AG04450 (cell line): Measurements from ENCODE around the gene GLA. TPM values are rescaled to one million over a fixed set of nuclear protein-coding genes. Genes with fewer than 3 reads are reported as not detected.

Experiments
- CTCF ChIA-PET: fragments of 300-600, 350-600 bp; formaldehyde crosslinking; extraction: SDS; loops from one replicate; lab custom pipeline; 2022; ENCODE audit warnings: antibody characterized with exemption, inconsistent platforms; lab: Charles Lee
- POLR2A ChIA-PET: fragments of 350-600 bp; formaldehyde crosslinking; extraction: SDS; loops from one replicate; lab custom pipeline; 2021; ENCODE audit warnings: antibody characterized with exemption, inconsistent platforms; lab: Yijun Ruan, JAX
- DNase-seq: peaks from one replicate; pipeline ENCODE4 v3.0.0-alpha.2; 2011; ENCODE audit warnings: low read depth, low spot score
- H3K27ac ChIP-seq: one replicate; pipeline ENCODE4 v1.5.1; 2012; ENCODE audit warnings: low read depth, low read length, control low read depth
- H3K27me3 ChIP-seq: one replicate; pipeline ENCODE4 v1.6.0; 2012; ENCODE audit warnings: low read length; ENCODE audit not compliant: control insufficient read depth, insufficient read depth
- H3K4me3 ChIP-seq: 2 replicates; pipeline ENCODE4 v1.5.1; 2011; ENCODE audit warnings: mild to moderate bottlenecking, low read depth, low read length, control low read depth
- H3K9me3 ChIP-seq: 2 replicates; pipeline ENCODE4 v1.5.1; 2012; ENCODE audit warnings: low read length; ENCODE audit not compliant: control insufficient read depth, insufficient read depth
- polyA plus RNA-seq: library from polyadenylated mRNA; depleted of rRNA; stranded (reverse); fragments of >200 nt; gene quantifications from 2 replicates; pipeline ENCODE4 v1.2.3, GENCODE V29; 2011
- TF ChIP-seq, protein P1 (sequence below): IDR thresholded peaks from 2 replicates; pipeline ENCODE4 v1.5.1; 2011; ENCODE audit warnings: low read depth, low read length, control low read depth, inconsistent platforms

Gene GLA
- polyA plus RNA-seq, 1 experiment = 33.8 TPM

DNA sequence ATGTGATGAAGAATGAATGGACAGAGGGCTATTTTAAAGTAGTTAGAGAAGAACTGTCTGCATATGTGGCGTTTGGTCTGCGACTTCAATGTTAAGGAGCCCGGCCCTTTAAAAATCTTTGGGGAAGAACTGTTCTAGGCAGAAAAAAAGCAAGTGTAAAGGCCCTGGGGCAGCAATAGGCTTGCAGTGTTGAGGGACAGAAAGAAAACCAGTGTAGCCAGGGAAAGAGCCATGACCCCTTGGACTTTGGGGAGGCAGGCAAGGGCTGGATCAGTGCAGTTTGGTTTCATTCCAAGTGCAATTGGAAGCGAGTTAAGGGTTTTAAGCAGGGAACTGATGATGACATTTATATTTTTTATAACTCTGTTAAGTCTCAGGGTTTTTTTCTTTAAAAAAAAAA is 7.9 kb downstream of the GLA start:
- CTCF ChIA-PET = interaction anchor here (1.2 kb wide), 1 partner anchor 9 kb away, joined by 4 read pairs; the partner anchor contains the start of gene RPL36A

DNA sequence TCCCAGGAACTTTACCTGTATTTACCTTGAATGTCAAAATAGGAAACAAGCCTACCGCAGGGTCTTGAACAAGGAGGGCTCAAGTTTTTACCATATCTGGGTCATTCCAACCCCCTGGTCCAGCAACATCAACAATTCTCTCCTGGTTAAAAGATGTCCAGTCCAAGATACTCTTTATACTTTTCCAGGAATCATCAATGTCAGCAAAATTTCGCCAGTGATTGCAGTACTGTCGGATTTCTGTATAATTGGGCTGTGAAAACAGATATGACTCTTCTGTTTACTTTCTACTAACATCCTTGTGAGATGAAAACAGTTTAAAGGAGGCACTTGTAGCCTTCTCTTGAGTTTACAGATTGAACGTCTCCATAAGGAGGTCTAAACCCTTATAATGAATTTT is 9.0 kb downstream of the GLA start:
- TF ChIP-seq, protein P1, sequence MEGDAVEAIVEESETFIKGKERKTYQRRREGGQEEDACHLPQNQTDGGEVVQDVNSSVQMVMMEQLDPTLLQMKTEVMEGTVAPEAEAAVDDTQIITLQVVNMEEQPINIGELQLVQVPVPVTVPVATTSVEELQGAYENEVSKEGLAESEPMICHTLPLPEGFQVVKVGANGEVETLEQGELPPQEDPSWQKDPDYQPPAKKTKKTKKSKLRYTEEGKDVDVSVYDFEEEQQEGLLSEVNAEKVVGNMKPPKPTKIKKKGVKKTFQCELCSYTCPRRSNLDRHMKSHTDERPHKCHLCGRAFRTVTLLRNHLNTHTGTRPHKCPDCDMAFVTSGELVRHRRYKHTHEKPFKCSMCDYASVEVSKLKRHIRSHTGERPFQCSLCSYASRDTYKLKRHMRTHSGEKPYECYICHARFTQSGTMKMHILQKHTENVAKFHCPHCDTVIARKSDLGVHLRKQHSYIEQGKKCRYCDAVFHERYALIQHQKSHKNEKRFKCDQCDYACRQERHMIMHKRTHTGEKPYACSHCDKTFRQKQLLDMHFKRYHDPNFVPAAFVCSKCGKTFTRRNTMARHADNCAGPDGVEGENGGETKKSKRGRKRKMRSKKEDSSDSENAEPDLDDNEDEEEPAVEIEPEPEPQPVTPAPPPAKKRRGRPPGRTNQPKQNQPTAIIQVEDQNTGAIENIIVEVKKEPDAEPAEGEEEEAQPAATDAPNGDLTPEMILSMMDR = no peak
- H3K27ac ChIP-seq = no peak overlapping the region
- H3K27me3 ChIP-seq = no peaks in the 10 kb centered on the region
- H3K9me3 ChIP-seq = no peaks in the 10 kb centered on the region
- no peak overlapping the region for H3K4me3 ChIP-seq
- ChIA-PET POLR2A (no interaction called here), CTCF (no interaction called here)
- DNase-seq = no peak

More for the DNA sequence above, 7.9 kb downstream of the GLA start:
- TF ChIP-seq, protein P1 = no peak
- no peaks in the 10 kb centered on the region for H3K9me3 ChIP-seq
- no peak overlapping the region for H3K4me3 ChIP-seq
- no peaks in the 10 kb centered on the region for H3K27me3 ChIP-seq
- POLR2A ChIA-PET = no interaction called here
- no peak for DNase-seq
- no peak overlapping the region for H3K27ac ChIP-seq

DNA sequence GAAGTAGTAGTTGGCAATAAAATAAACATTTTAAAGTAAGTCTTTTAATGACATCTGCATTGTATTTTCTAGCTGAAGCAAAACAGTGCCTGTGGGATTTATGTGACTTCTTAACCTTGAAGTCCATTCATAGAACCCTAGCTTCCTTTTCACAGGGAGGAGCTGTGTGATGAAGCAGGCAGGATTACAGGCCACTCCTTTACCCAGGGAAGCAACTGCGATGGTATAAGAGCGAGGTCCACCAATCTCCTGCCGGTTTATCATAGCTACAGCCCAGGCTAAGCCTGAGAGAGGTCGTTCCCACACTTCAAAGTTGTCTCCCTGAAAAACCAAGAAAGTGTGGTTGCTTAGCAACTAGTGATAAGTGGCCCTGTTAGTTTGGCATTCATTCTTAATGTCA is 9.9 kb downstream of the GLA start:
- no peaks in the 10 kb centered on the region for H3K9me3 ChIP-seq
- no peak overlapping the region for H3K27ac ChIP-seq
- no peaks in the 10 kb centered on the region for H3K27me3 ChIP-seq
- TF ChIP-seq, protein P1 = no peak
- no peak for DNase-seq
- ChIA-PET POLR2A (no interaction called here), CTCF (no interaction called here)
- H3K4me3 ChIP-seq = no peak overlapping the region

DNA sequence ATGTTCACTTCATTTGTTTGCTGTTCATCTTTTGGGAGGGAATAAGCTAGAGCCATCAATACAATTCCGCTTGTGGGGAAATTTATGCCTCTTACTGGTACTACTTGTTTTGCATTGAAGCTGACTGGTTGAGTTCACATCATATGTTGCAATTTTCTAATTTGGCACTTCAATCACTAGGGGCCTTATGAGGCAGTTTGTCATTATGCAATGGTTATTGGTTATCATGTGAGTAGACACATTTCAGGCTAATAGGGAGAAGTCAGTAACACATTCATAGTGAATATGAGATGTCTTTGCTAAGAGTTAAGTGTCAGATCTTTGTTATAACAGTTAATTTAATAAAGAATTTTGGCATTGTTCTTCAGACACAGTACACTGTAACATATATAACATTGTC is 11.9 kb downstream of the GLA start:
- no peaks in the 10 kb centered on the region for H3K27me3 ChIP-seq
- ChIA-PET POLR2A (interaction anchor here (0.7 kb wide), 1 partner anchor 35 kb away, joined by 3 read pairs; no protein-coding TSS in a partner anchor), CTCF (interaction anchor here (2.1 kb wide), 1 partner anchor 19 kb away, joined by 6 read pairs; no protein-coding TSS in a partner anchor)
- no peak overlapping the region for H3K4me3 ChIP-seq
- no peaks in the 10 kb centered on the region for H3K9me3 ChIP-seq
- no peak for DNase-seq
- TF ChIP-seq, protein P1 = no peak
- H3K27ac ChIP-seq = no peak overlapping the region

DNA sequence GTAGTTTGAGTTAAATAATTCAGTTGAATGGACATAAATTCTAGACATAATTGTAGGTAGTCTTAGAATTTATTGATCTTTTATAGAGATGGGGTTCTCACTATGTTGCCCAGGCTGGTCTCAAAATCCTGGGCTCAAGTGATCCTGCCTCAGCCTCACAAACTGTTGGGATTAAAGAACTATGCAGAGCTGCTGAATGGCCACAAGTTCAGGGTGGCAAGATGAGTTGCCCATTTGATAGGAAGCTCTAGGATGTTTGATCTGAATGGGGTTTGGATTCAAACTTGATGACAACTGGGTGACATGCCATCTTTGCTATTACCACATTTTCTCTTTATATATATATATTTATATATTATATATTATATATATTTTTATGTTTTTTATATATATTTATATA is 13.4 kb downstream of the GLA start:
- Histone ChIP-seq H3K4me3 (no peak overlapping the region), H3K27ac (no peak overlapping the region), H3K9me3 (no peaks in the 10 kb centered on the region), H3K27me3 (no peaks in the 10 kb centered on the region)
- DNase-seq = no peak
- POLR2A ChIA-PET = interaction anchor here (0.7 kb wide), 1 partner anchor 12 kb away, joined by 3 read pairs; no protein-coding TSS in a partner anchor
- CTCF ChIA-PET = no interaction called here
- TF ChIP-seq, protein P1 = no peak
